GM23338 (cell line): Measurements from ENCODE around the gene DDX60. TPM values are rescaled to one million over a fixed set of nuclear protein-coding genes. Genes with fewer than 3 reads are reported as not detected.

Experiments used
- ATAC-seq: fragments of 200-7000 bp; cut with Tn5 transposase; 3 replicates; pipeline ENCODE4 v1.9.1; 2020
- DNase-seq: peaks from one replicate; pipeline ENCODE4 v3.0.0-alpha.2; 2015; ENCODE audit warnings: low spot score
- H2AFZ ChIP-seq: fragments of 200-600 bp; sonication (generic); 2 replicates; pipeline ENCODE4 v1.8.0; 2016; ENCODE audit warnings: antibody characterized with exemption, mild to moderate bottlenecking, moderate library complexity
- H3F3A ChIP-seq: fragments of 200-600 bp; sonication (generic); replicated peaks from 2 replicates; pipeline ENCODE4 v1.8.0; 2017; ENCODE audit warnings: antibody characterized with exemption, mixed run types, low read depth
- H3K27ac ChIP-seq: fragments of 200-600 bp; sonication (generic); 2 replicates; pipeline ENCODE4 v1.6.1; 2016; ENCODE audit warnings: low read depth
- H3K27me3 ChIP-seq: fragments of 200-600 bp; sonication (generic); 2 replicates; pipeline ENCODE4 v1.8.0; 2016; ENCODE audit warnings: mild to moderate bottlenecking, mixed run types, moderate library complexity; ENCODE audit not compliant: insufficient read depth
- H3K36me3 ChIP-seq: fragments of 200-600 bp; sonication (generic); 2 replicates; pipeline ENCODE4 v1.8.0; 2016; ENCODE audit warnings: mild to moderate bottlenecking; ENCODE audit not compliant: insufficient read depth
- H3K4me1 ChIP-seq: fragments of 200-600 bp; sonication (generic); 2 replicates; pipeline ENCODE4 v1.8.0; 2016; ENCODE audit warnings: mild to moderate bottlenecking, moderate library complexity; ENCODE audit not compliant: insufficient read depth
- H3K4me2 ChIP-seq: fragments of 200-600 bp; sonication (generic); 2 replicates; pipeline ENCODE4 v1.7.1; 2017; ENCODE audit warnings: mixed run types
- H3K4me3 ChIP-seq: fragments of 200-600 bp; sonication (generic); 2 replicates; pipeline ENCODE4 v1.6.1; 2016; ENCODE audit warnings: mixed run types
- H3K79me2 ChIP-seq: fragments of 200-600 bp; sonication (generic); replicated peaks from 2 replicates; pipeline ENCODE4 v1.8.0; 2017; ENCODE audit warnings: mild to moderate bottlenecking; ENCODE audit not compliant: insufficient read depth
- H3K9me2 ChIP-seq: fragments of 200-600 bp; sonication (generic); 2 replicates; pipeline ENCODE4 v1.8.0; 2017; ENCODE audit not compliant: insufficient read depth
- H4K20me1 ChIP-seq: fragments of 200-600 bp; sonication (generic); replicated peaks from 2 replicates; pipeline ENCODE4 v1.8.0; 2017; ENCODE audit warnings: mild to moderate bottlenecking; ENCODE audit not compliant: insufficient read depth
- H3K27ac Mint-ChIP-seq: 2 replicates; pipeline ENCODE4 v1.8.0; 2020; ENCODE audit warnings: inconsistent platforms, mild to moderate bottlenecking, moderate library complexity, mixed read lengths
- H3K27me3 Mint-ChIP-seq: 3 replicates; pipeline ENCODE4 v1.8.0; 2022; ENCODE audit warnings: low read depth, mild to moderate bottlenecking, moderate library complexity, mixed read lengths, inconsistent platforms; ENCODE audit not compliant: insufficient read depth, poor library complexity
- H3K36me3 Mint-ChIP-seq: 3 replicates; pipeline ENCODE4 v1.8.0; 2021; ENCODE audit warnings: low read depth, mild to moderate bottlenecking, inconsistent platforms, moderate library complexity, mixed read lengths
- H3K4me1 Mint-ChIP-seq: 3 replicates; pipeline ENCODE4 v1.8.0; 2020; ENCODE audit warnings: mild to moderate bottlenecking, inconsistent platforms, mixed read lengths
- H3K4me3 Mint-ChIP-seq: 3 replicates; pipeline ENCODE4 v1.8.0; 2021; ENCODE audit warnings: moderate library complexity, mild to moderate bottlenecking, inconsistent platforms, mixed read lengths
- H3K9me3 Mint-ChIP-seq: 3 replicates; pipeline ENCODE4 v1.8.0; 2020; ENCODE audit warnings: moderate library complexity, mild to moderate bottlenecking, inconsistent platforms, mixed read lengths
- EZH2 ChIP-seq: fragments of 200-600 bp; sonication (generic); IDR thresholded peaks from one replicate; pipeline ENCODE4 v1.8.0; 2017; ENCODE audit warnings: antibody characterized with exemption, mild to moderate bottlenecking, low read depth; ENCODE audit not compliant: unreplicated experiment
- STAT1 ChIP-seq: IDR thresholded peaks from one replicate; pipeline ENCODE4 v1.6.1; 2016; ENCODE audit warnings: antibody characterized with exemption; ENCODE audit not compliant: unreplicated experiment
- ZNF331 ChIP-seq: fragments of 250-450 bp; sonication (Bioruptor Pico); IDR thresholded peaks from 2 replicates; pipeline ENCODE4 v1.5.0; 2020; ENCODE audit warnings: low read depth, mild to moderate bottlenecking, moderate library complexity
- polyA plus RNA-seq: library from polyadenylated mRNA; unstranded; fragments of >200 nt; fragmentation: Nextera tagmentation; extraction: Ambion mirVana; gene quantifications from 2 replicates; pipeline ENCODE4 v1.2.1, GENCODE V29; 2016
- total RNA-seq: library from RNA; depleted of rRNA; stranded (reverse); fragments of >200 nt; shearing (Covaris generic); gene quantifications from 2 replicates; pipeline ENCODE4 v1.2.3, GENCODE V29; 2014
- TF ChIP-seq, protein P1 (sequence below): fragments of 250-450 bp; sonication (Bioruptor Pico); IDR thresholded peaks from 2 replicates; pipeline ENCODE4 v1.5.0; 2020; ENCODE audit warnings: mild to moderate bottlenecking, moderate library complexity

DDX60 gene
- total and polyA plus RNA-seq, 2 experiments from 2014 or later: 1.0 to 1.4 TPM

DNA sequence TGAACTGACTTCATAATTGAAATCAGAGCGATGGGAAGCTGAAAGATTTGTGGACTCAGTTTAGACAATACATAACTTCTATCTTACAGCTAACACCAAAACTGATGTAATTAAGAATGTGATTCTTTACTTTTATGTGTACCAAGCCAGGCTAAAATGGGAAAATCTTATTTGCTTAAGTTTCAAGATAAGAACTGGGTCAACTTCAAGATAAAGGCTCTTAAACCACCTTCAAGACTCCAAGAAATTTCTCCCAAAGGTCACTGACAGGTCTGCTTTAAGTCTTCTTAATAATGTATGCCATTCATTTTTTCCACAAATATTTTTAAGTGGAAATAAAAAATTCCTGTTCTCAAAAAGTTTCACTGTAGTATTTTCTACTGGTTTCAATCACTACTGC is 55.5 kb downstream of the DDX60 start (continued):
- TF ChIP-seq, protein P1, sequence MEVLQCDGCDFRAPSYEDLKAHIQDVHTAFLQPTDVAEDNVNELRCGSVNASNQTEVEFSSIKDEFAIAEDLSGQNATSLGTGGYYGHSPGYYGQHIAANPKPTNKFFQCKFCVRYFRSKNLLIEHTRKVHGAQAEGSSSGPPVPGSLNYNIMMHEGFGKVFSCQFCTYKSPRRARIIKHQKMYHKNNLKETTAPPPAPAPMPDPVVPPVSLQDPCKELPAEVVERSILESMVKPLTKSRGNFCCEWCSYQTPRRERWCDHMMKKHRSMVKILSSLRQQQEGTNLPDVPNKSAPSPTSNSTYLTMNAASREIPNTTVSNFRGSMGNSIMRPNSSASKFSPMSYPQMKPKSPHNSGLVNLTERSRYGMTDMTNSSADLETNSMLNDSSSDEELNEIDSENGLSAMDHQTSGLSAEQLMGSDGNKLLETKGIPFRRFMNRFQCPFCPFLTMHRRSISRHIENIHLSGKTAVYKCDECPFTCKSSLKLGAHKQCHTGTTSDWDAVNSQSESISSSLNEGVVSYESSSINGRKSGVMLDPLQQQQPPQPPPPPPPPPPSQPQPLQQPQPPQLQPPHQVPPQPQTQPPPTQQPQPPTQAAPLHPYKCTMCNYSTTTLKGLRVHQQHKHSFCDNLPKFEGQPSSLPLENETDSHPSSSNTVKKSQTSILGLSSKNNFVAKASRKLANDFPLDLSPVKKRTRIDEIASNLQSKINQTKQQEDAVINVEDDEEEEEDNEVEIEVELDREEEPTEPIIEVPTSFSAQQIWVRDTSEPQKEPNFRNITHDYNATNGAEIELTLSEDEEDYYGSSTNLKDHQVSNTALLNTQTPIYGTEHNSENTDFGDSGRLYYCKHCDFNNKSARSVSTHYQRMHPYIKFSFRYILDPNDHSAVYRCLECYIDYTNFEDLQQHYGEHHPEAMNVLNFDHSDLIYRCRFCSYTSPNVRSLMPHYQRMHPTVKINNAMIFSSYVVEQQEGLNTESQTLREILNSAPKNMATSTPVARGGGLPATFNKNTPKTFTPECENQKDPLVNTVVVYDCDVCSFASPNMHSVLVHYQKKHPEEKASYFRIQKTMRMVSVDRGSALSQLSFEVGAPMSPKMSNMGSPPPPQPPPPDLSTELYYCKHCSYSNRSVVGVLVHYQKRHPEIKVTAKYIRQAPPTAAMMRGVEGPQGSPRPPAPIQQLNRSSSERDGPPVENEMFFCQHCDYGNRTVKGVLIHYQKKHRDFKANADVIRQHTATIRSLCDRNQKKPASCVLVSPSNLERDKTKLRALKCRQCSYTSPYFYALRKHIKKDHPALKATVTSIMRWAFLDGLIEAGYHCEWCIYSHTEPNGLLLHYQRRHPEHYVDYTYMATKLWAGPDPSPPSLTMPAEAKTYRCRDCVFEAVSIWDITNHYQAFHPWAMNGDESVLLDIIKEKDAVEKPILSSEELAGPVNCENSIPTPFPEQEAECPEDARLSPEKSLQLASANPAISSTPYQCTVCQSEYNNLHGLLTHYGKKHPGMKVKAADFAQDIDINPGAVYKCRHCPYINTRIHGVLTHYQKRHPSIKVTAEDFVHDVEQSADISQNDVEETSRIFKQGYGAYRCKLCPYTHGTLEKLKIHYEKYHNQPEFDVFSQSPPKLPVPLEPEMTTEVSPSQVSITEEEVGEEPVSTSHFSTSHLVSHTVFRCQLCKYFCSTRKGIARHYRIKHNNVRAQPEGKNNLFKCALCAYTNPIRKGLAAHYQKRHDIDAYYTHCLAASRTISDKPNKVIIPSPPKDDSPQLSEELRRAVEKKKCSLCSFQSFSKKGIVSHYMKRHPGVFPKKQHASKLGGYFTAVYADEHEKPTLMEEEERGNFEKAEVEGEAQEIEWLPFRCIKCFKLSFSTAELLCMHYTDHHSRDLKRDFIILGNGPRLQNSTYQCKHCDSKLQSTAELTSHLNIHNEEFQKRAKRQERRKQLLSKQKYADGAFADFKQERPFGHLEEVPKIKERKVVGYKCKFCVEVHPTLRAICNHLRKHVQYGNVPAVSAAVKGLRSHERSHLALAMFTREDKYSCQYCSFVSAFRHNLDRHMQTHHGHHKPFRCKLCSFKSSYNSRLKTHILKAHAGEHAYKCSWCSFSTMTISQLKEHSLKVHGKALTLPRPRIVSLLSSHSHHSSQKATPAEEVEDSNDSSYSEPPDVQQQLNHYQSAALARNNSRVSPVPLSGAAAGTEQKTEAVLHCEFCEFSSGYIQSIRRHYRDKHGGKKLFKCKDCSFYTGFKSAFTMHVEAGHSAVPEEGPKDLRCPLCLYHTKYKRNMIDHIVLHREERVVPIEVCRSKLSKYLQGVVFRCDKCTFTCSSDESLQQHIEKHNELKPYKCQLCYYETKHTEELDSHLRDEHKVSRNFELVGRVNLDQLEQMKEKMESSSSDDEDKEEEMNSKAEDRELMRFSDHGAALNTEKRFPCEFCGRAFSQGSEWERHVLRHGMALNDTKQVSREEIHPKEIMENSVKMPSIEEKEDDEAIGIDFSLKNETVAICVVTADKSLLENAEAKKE (CRISPR knock-in tag): no peak
- no peak for TF ChIP-seq EZH2

DNA sequence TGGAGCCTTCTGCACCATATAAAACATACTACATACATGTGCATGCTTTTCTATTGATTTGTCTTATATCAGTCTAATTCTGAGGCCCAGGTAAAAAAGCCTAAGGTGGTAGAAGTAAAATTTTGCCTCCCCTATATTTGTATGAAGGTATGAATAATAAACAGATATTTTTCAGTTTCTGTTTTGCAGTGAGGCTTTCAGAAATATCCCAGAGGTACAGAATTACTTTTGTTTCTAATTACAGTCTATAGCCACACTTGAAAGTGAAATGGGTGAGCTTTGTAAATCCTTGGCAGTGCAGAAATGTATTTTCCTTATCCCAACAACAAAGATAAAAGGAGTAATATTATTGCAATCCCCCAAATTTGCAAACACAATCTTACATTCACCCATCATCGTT is 59.5 kb downstream of the DDX60 start:
- H3K4me1 ChIP-seq: peaks cover 6% of the 10 kb centered on the region

More for the DNA sequence above, 59.5 kb downstream of the DDX60 start:
- H3K27me3 ChIP-seq: no peaks in the 10 kb centered on the region
- H2AFZ ChIP-seq: no peak overlapping the region
- no peaks in the 10 kb centered on the region for H3K9me3 Mint-ChIP-seq
- no peaks in the 10 kb centered on the region for H3K27me3 Mint-ChIP-seq
- H3K36me3 Mint-ChIP-seq: no peaks in the 10 kb centered on the region
- no peak overlapping the region for H3K27ac ChIP-seq
- no peak overlapping the region for H3K4me3 ChIP-seq
- H4K20me1 ChIP-seq: no peaks in the 10 kb centered on the region
- no peaks in the 10 kb centered on the region for H3K36me3 ChIP-seq
- TF ChIP-seq STAT1 (no peak), EZH2 (no peak), ZNF331 (CRISPR knock-in tag) (no peak)
- TF ChIP-seq, protein P1 (CRISPR knock-in tag): no peak
- peaks cover 11% of the 10 kb centered on the region; the same call in 2 of the 3 replicates for H3K4me1 Mint-ChIP-seq
- H3K9me2 ChIP-seq: no peaks in the 10 kb centered on the region
- H3K4me2 ChIP-seq: no peak overlapping the region
- H3K4me3 Mint-ChIP-seq: no peak overlapping the region
- no peak overlapping the region for H3K27ac Mint-ChIP-seq
- no peaks in the 10 kb centered on the region for H3K79me2 ChIP-seq
- DNase-seq (no peak), ATAC-seq (no peak)
- H3F3A ChIP-seq: no peaks in the 10 kb centered on the region
